ENCODE results near the gene TRAIP.

- peak; percentile 71 to 95 (median 87) for TF ChIP-seq CTCF (IDR thresholded peaks at IDR 0.05)
- peak; percentile 78 for TF ChIP-seq POLR2AphosphoS5 (IDR thresholded peaks at IDR 0.05)
Observed at GRCh38 chr3:49839193-49839809, 17.1 kb downstream of the TRAIP start.

Data from prostate gland (tissue), 2 donors.